Skin of body (tissue), 2 donors: ENCODE measurements around the gene IL11RA. TPM values are rescaled to one million over a fixed set of nuclear protein-coding genes. Genes with fewer than 3 reads are reported as not detected.

Experiments used
- DNase-seq: peaks from one replicate; lab custom pipeline; 2025; lab: John Stamatoyannopoulos, UW
- total RNA-seq: library from RNA; depleted of rRNA; stranded (reverse); fragments of >200 nt; gene quantifications from one replicate; pipeline ENCODE4 v1.2.3, GENCODE V29; 2014

The IL11RA gene
- total RNA-seq, 1 donor from 2014 or later, result 77.3 TPM

DNA sequence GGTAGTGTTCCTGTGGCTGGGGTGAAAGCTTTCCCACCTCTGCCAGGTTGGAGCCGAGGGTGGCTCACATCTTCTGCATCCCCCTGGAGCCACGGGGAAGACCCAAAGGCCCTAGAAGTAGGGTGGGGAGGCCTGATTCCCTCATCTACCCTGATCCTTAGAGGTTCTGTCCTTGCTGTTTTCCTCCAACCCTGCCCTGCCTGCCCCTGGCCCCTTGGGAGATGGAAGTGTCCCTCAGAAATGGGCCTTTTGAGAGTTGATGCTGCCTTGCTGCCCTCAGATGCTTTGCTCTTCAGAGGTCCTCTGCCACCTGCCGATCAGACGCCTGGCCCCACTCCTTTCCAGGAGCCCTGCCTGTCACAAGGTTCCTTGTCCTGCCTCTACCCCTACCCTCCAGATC lies 32.8 kb downstream of the IL11RA start:
- no peak for DNase-seq

DNA sequence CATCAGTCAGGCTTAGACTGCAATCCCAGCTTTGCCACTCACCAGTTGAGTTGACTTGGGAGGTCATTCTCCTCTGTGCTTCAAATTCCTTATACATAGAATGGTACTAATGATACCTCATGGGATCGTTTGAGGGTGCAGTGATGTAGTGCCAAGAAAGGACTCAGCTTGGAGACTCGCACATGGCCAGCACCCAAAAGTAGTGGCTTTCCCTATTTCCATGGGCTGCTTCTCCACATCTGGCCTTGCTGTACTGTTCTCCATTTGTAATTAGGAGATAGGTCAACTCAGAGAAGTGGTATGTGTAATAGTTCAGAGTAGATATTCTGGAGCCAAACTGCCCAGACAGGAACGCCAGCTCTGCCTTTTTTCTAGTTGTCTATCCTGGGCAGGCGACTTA lies 33.6 kb downstream of the IL11RA start:
- no peak for DNase-seq

DNA sequence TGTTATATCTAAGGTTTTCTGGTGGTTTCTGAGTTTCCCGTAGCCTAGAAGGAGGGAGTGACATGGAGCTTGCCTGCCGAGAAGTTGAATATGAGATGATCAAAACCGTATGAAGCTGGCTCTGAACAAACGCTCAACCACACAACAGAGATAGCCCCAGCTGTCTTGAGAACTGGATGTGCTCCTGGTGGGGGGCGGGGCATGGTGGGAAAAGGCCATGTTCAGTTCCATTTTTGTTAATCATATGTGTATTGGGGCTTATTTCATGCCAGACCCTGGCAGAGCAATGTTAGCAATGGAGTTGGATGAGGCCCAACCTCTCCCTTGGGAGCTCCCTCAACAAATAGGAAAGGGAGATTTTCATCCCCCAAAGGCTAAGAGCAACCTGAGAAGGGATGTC lies 34.2 kb downstream of the IL11RA start:
- DNase-seq, result peak; percentile 42

GRCh38 chr9:34686732-34687131 lies 34.7 kb downstream of the IL11RA start:
- DNase-seq, result no peak

DNA sequence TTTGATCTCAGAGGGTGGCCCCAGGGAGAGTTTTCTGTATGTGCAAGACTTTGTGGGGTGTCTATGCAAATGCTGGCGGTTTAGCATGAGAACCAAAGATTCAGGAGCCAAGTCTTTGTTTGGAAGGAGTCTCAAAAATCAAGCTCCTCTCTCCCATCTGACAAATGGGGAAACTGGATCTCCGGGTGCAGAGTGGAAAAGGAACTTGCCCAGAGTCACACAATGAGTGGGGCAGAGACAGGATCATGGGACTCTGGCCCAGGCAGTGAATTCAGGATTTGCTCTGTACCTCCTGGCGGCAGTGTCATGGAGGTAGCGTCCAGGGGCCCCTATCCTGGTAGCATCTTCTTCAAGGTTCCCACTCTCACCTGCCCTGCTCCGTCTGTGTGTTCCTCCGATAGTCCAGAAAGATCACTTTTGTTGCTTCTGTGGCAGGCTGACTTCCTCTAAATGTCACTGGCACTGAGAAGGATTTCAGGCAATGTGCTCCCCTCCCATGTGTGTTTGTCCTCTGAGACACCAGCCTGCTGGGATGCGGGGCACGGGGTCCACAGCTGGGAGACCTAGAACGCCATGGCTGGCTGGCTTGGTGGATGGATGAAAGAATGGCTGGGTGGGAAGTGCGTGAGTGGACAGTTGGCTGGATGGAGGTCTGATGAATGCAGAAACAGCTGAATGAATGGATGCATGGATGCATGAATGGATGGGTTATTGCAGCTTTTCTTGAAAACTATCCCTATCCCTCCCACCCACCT lies 35.5 kb downstream of the IL11RA start:
- DNase-seq, result no peak

- DNase-seq, result no peak
Observed at GRCh38 chr9:34688329-34689115, 36.5 kb downstream of the IL11RA start.

GRCh38 chr9:34689116-34689470 lies 37.1 kb downstream of the IL11RA start:
- no peak for DNase-seq

GRCh38 chr9:34689512-34689911 lies 37.5 kb downstream of the IL11RA start:
- no peak for DNase-seq

GRCh38 chr9:34690983-34691935 lies 39.3 kb downstream of the IL11RA start, which contains the start of gene CCL19:
CCL19 (minus strand) TSS chr9:34691276; CDS start chr9:34691139, 137 bp downstream.
- DNase-seq, result no peak

DNA sequence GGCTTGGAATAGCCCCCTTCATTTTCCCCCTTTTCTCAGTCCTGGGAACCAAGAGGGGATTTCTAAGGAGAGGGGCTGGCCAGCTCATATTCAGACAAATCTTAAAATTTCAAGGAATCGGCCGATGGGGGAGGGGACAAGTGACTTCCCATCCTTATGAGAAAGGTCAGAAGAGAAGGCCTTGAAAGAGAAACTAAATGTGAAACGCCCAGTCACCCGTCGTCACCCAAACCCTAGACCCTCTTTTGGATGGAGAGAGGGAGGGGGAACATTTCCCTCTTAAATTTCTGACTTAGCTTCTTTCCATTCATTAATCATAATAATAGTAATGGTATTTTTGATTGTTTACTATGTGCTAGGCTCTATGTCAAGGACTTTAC lies 39.9 kb downstream of the IL11RA start:
- no peak for DNase-seq

- DNase-seq, result no peak
Observed at GRCh38 chr9:34693560-34693959, 41.6 kb downstream of the IL11RA start.

DNA sequence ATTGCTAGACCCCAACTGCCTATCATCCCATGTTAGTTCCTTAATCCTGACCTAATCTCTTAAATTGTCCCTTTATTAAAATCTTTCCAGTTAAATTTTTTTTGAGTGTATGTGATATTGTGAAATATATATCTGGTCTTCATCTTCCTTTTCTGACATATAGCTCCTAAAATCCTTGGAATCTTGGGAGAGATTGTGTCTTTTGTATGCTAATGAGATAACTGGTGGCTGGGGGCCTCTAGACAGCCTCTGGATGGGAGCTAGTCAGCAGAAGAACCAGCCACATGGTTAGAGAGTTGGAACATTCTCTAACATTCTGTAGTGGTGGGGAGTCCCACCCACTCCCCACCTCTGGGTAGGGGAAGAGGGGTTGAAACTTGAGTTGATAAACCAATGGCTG lies 42.8 kb downstream of the IL11RA start:
- DNase-seq, result no peak

GRCh38 chr9:34701023-34701768 lies 49.2 kb downstream of the IL11RA start:
- peak; percentile 9 for DNase-seq

DNA sequence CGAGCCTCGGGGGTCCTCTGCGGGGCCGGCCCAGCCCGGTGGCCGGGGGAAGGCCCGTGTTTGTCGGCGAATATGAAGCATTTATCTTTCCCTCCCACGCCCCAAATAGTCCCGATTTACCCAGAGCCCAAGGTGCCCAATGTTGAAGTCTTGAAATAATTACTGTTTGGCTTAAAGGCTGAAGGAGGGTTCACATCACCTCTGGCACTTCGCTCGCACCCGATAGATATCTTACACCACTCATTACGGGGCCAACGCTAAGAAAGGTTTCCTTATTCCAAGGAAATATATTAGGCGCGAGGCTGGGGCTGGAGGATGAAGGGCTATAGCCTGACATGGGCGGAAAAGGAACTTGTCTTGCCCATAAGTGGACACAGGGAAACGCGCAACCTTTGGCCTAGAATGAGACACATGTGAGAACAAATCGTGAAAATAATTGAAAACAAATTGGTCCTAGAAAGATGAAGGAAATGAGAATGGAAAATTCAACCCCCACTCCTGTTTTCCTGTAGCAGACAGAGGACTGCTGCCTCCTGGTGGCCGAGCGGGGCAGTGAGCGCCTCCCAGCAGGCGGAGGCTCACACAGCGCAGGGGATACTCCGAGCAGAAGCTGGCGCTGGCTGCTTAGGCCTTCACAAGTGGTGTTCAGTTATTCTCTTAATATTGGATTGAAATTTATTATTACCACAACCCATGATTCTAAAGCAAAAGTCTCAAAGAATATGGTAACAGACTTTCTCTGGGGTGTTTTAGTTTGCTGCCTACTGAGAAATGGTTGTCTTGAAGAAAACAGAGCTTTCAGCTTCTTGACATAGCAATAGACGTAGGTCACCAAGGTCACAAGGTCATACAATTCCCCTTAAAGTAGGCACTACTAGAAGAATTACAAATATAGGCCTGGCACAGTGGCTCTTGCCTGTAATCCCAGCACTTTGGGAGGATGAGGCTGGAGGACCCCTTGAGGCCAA lies 50.1 kb downstream of the IL11RA start:
- peak; percentile 90 for DNase-seq

- DNase-seq, result no peak
Observed at GRCh38 chr9:34707130-34707529, 55.1 kb downstream of the IL11RA start.

DNA sequence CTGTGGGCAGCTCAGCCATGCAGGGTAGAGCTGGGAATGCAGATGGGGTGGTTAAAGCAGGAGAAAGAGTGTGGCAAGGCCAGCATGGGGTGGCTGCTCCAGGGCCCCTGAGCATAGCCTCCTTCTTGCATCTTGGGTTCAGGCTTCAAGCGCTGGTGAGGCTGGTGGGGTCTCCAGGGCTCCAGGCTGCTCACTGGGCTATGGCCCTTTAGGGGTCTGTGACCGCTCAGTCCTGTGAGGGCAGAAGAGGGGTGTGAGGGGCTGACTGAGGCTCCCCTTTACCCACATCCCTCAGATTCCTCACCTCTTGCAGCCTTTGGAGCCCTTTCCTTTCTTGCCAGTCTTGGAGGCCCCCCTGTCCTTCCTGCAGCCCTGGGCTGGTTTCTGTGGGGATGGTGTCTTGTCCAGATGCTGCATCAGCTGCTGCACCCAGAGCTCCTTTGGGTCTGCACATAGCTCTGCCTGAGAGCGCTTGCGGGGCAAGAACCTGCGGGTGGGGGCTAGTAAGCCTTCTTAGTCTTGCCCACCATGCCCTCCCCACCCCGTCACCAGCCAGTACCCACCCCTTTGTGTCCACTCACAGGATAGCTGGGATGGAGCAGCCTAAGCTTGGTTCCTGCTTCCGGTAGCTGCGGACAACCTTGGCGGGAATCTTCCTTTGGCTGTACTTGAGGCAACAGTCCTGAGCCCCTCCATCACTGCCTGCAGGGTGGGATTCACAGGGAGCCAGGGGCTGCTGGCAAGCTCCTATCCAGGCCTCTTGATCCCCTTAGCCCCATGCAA lies 57.4 kb downstream of the IL11RA start:
- no peak for DNase-seq

- DNase-seq, result no peak
Observed at GRCh38 chr9:34710023-34710422, 58.0 kb downstream of the IL11RA start, which contains the start of gene CCL21. CCL21 (minus strand) TSS chr9:34710136; CDS start chr9:34710066, 70 bp downstream.
